ENCODE results near the gene LRRC18. TPM values are rescaled to one million over a fixed set of nuclear protein-coding genes. Genes with fewer than 3 reads are reported as not detected.
A peak's percentile ranks its signal among the peaks of the same experiment; 100 is the strongest.

LRRC18 gene
- polyA plus RNA-seq, 1 of the 3 experiments (the other 2 are of a cell fraction) = not detected

DNA sequence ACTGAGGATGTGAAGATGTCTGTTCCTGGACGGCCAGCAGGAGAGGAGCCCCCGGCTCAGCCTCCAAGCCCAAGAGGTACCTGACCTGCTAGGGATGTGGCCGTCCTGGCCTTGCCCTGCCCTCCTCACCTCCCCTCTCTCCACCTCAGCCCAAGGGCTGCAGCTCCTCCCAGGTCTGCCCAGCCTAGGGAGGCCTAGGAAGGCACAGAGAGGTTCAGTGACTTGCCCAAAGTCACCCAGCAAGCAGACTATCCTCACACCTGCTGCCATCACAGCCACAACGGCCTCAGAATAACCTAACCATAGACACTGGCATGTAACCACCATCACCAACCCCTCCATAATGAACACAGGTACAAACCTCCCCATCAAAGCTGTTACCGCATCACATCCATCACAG lies 38.7 kb upstream of the LRRC18 start:
- POLR2A ChIA-PET = no interaction called here
- DNase-seq = no peak
- Histone ChIP-seq H3K36me3 (replicated peaks in 1 of 2; ENCODE audit: control insufficient read depth in 1 of 2, insufficient read depth in 2 of 2, low read length in 1 of 2) (no peaks in the 10 kb centered on the region), H3F3A (replicated peaks; ENCODE audit: insufficient read depth) (no peaks in the 10 kb centered on the region), H3K27me3 (ENCODE audit: insufficient read depth) (no peaks in the 10 kb centered on the region), H2AFZ (ENCODE audit: low read depth) (no peak overlapping the region), H3K4me3 (ENCODE audit: low read depth in 2 of 2, low read length in 1 of 2) (no peak overlapping the region), H3K9ac (no peak overlapping the region), H3K4me2 (no peak overlapping the region), H3K79me2 (ENCODE audit: insufficient read depth) (no peaks in the 10 kb centered on the region), H4K20me1 (ENCODE audit: insufficient read depth) (no peaks in the 10 kb centered on the region), H3K9me2 (no peaks in the 10 kb centered on the region), H3K27ac (ENCODE audit: low read depth in 2 of 2, low read length in 1 of 2) (no peak overlapping the region), H3K9me3 (no peaks in the 10 kb centered on the region), H3K4me1 (ENCODE audit: control insufficient read depth in 1 of 2, insufficient read depth in 2 of 2, low read depth in 1 of 2, low read length in 1 of 2) (no peaks in the 10 kb centered on the region; a peak in 1 of 4 replicates)
- WGBS (ENCODE audit: low lambda C conversion rate) = 50% methylated on average over 4 of the region's 5 CpGs
- TF ChIP-seq ELF1 (IDR thresholded peaks at IDR 0.05) (no peak), MXI1 (IDR thresholded peaks at IDR 0.05; ENCODE audit: low read depth, low read length) (no peak), CHD2 (IDR thresholded peaks at IDR 0.05; ENCODE audit: low read length, partially characterized antibody) (no peak), FOSL2 (IDR thresholded peaks at IDR 0.05; ENCODE audit: borderline replicate concordance, low read depth) (no peak), CTCF (IDR thresholded peaks at IDR 0.05) (no peak), NRF1 (IDR thresholded peaks at IDR 0.05; ENCODE audit: low read depth, low read length) (no peak)
- TF ChIP-seq, protein P1, sequence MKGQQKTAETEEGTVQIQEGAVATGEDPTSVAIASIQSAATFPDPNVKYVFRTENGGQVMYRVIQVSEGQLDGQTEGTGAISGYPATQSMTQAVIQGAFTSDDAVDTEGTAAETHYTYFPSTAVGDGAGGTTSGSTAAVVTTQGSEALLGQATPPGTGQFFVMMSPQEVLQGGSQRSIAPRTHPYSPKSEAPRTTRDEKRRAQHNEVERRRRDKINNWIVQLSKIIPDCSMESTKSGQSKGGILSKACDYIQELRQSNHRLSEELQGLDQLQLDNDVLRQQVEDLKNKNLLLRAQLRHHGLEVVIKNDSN (IDR thresholded peaks at IDR 0.05; ENCODE audit: borderline replicate concordance, low read depth) = no peak
- CTCF ChIA-PET = interaction anchor here (0.7 to 2.5 kb wide), 7 partner anchors 23 to 541 kb away, joined by 3 to 8 read pairs (median 4); no protein-coding TSS in a partner anchor

DNA sequence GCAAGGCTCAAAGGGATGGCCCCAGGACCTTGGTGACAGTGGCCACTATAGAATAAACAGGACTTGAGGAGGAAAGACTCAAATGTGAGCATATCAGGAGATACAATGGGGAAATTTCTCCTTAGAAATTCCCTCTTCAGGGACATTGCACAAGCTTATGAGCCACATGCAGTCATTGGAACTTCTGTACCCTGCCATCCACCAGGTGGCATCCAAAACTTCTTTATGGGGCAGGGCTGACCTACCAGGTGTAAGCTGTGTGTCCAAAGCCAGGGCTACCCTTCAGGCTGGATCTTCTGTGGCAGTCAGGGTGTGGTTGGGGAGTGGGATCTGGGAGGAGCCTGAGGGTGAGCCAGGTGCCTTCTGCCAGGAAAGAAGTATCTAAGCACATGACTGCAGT lies 36.6 kb upstream of the LRRC18 start:
- POLR2A ChIA-PET = no interaction called here
- peak; percentile 50 for DNase-seq
- Histone ChIP-seq H3K27ac (ENCODE audit: low read depth in 2 of 2, low read length in 1 of 2) (no peak overlapping the region), H3K9me2 (no peaks in the 10 kb centered on the region), H3K27me3 (ENCODE audit: insufficient read depth) (no peaks in the 10 kb centered on the region), H3K79me2 (ENCODE audit: insufficient read depth) (no peaks in the 10 kb centered on the region), H3K9ac (no peak overlapping the region), H3K4me3 (ENCODE audit: low read depth in 2 of 2, low read length in 1 of 2) (no peak overlapping the region), H3F3A (replicated peaks; ENCODE audit: insufficient read depth) (no peaks in the 10 kb centered on the region), H3K4me2 (no peak overlapping the region), H3K4me1 (ENCODE audit: control insufficient read depth in 1 of 2, insufficient read depth in 2 of 2, low read depth in 1 of 2, low read length in 1 of 2) (no peaks in the 10 kb centered on the region; a peak in 1 of 4 replicates), H4K20me1 (ENCODE audit: insufficient read depth) (no peaks in the 10 kb centered on the region), H3K9me3 (no peaks in the 10 kb centered on the region), H2AFZ (ENCODE audit: low read depth) (no peak overlapping the region), H3K36me3 (replicated peaks in 1 of 2; ENCODE audit: control insufficient read depth in 1 of 2, insufficient read depth in 2 of 2, low read length in 1 of 2) (no peaks in the 10 kb centered on the region)
- CTCF ChIA-PET = interaction anchor here (0.8 to 2.5 kb wide), 17 partner anchors 17 to 543 kb away, joined by 3 to 9 read pairs (median 3); no protein-coding TSS in a partner anchor
- TF ChIP-seq, protein P2, sequence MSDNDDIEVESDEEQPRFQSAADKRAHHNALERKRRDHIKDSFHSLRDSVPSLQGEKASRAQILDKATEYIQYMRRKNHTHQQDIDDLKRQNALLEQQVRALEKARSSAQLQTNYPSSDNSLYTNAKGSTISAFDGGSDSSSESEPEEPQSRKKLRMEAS (IDR thresholded peaks at IDR 0.05; ENCODE audit: low read depth) = no peak
- TF ChIP-seq, protein P1 (IDR thresholded peaks at IDR 0.05; ENCODE audit: borderline replicate concordance, low read depth) = no peak
- TF ChIP-seq RAD21 (IDR thresholded peaks at IDR 0.05; ENCODE audit: low read length) (peak; percentile 67), SMC3 (IDR thresholded peaks at IDR 0.05; ENCODE audit: low read depth, low read length) (peak; percentile 43; the same call in 1 of the 2 replicates)

Data from SK-N-SH (cell line).